Muscle layer of duodenum (tissue), 2 donors: Measurements from ENCODE around the gene GIMAP2.
"Not testable (repeated sequence)": the region's sequence is repeated elsewhere in the genome, so short reads cannot be mapped to it uniquely, and the experiment has no call there.

ENCODE experiments used
- H3K27ac ChIP-seq: one replicate; pipeline ENCODE4 v1.7.0; 2013; ENCODE audit warnings: mild to moderate bottlenecking, low read length
- H3K27me3 ChIP-seq: one replicate; pipeline ENCODE4 v1.7.0; 2013; ENCODE audit warnings: low read depth, mild to moderate bottlenecking, control low read depth, low read length
- H3K36me3 ChIP-seq, 2 donors: one replicate each; pipeline ENCODE4 v1.7.0; 2013; ENCODE audit warnings: low read length in 2 of 2, control low read depth in 1 of 2, mild to moderate bottlenecking in 1 of 2; ENCODE audit not compliant: insufficient read depth in 2 of 2, control insufficient read depth in 1 of 2
- H3K4me1 ChIP-seq, 2 donors: one replicate each; pipeline ENCODE4 v1.7.0; 2013; ENCODE audit warnings: low read length in 2 of 2, mild to moderate bottlenecking in 2 of 2, control low read depth in 1 of 2, moderate library complexity in 1 of 2; ENCODE audit not compliant: insufficient read depth in 2 of 2, control insufficient read depth in 1 of 2
- H3K4me3 ChIP-seq, 2 donors: one replicate each; pipeline ENCODE4 v1.7.0; 2013; ENCODE audit warnings: low read length in 2 of 2, low read depth in 1 of 2, mild to moderate bottlenecking in 1 of 2
- H3K9me3 ChIP-seq, 2 donors: one replicate each; pipeline ENCODE4 v1.7.0; 2013; ENCODE audit warnings: low read length in 2 of 2, control low read depth in 1 of 2, mild to moderate bottlenecking in 1 of 2; ENCODE audit not compliant: control insufficient read depth in 1 of 2
- donor health status: healthy.

Gene GIMAP2

DNA sequence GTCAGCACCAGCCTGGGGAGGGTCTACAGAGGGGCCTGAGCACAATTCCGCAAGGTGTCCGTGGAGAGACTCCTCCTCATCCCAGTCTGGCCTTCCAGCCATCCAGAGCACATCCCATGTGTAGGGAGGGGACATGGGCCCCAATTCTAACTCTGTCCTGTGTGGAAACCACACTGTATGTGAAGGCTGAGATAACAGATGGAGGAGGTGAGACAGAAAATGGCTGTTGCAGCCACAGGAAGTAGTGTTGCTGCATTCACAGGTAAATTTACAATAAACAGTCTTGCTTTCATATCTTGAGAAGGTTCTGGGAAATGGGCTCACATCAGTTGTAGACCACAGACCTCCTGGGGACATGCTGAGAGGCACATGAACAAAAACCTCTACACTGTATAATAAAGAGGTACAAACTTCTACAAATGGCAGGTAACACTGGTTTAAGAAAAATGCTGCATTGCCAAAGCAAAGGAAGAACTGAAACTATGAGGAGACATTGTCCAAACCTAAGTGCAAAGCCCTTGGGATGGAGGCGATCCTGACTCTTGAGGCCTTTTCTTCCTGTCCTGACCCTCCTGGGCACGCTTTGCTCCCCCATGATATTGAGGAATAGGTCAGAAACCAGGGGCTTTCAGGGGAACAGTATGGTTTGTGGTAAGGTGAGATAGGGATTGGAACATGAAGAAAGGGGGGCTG is 21.6 kb upstream of the GIMAP2 start:
- no peak overlapping the region for H3K27ac ChIP-seq

DNA sequence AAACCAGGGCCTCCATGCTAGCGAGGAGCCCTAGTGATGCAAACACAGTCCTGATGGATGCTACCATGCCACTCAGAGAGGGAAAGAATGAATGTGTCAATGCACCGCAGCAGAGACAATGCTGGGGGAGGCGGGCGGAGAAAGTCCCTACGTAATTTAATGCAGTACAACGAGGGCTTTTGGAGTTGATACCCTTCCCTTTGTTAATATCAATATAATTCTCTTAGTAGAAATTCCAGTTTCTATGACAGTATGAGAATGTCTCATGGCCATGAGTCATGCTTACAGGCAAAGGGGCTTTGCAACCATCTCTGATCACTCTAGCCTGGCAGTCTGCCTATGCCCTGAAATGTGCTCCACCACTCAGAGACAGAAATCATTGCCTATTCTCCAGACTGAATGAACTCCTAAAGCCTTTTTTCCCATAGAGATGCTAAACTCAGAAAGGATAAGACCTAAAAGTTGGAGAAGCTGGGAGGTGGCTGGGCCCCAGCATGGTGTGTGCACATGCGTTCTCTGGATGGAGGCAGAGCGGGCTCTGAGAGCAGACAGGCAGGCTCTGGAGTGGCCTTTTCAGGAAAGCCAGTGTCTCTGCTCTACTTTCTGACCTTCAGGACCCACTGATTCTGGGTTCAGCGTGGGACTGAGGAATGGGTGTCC is 20.3 kb upstream of the GIMAP2 start:
- no peaks in the 10 kb centered on the region for H3K4me1 ChIP-seq
- no peaks in the 10 kb centered on the region for H3K27me3 ChIP-seq
- H3K27ac ChIP-seq, result no peak overlapping the region
- no peaks in the 10 kb centered on the region for H3K9me3 ChIP-seq
- H3K36me3 ChIP-seq, result no peaks in the 10 kb centered on the region
- H3K4me3 ChIP-seq, result no peak overlapping the region

More for the DNA sequence above, 21.6 kb upstream of the GIMAP2 start:
- no peaks in the 10 kb centered on the region for H3K36me3 ChIP-seq
- no peaks in the 10 kb centered on the region for H3K9me3 ChIP-seq
- no peaks in the 10 kb centered on the region for H3K4me1 ChIP-seq
- no peak overlapping the region for H3K4me3 ChIP-seq
- no peaks in the 10 kb centered on the region for H3K27me3 ChIP-seq

DNA sequence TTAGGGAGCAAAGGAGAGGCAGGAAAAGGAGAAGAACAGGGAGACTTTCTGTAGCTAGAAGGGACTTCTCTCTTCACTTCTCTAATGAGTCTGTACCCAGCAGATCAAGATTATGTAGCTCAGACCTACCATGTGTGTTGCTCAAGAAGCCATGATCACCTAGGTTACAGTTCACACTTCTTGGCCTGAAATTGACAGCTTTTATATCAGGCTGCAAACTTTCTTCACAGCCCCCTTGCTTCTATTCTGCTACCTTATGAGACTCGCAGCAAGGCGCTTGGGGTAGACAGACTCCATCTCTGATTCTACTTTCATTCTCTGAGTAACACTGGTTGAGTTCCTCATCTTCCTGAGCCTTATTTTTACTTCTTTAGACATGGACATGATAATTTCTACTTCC is 19.6 kb upstream of the GIMAP2 start:
- no peak overlapping the region for H3K27ac ChIP-seq
- H3K4me3 ChIP-seq, result no peak overlapping the region
- no peaks in the 10 kb centered on the region for H3K27me3 ChIP-seq
- no peaks in the 10 kb centered on the region for H3K9me3 ChIP-seq
- no peaks in the 10 kb centered on the region for H3K36me3 ChIP-seq
- no peaks in the 10 kb centered on the region for H3K4me1 ChIP-seq

DNA sequence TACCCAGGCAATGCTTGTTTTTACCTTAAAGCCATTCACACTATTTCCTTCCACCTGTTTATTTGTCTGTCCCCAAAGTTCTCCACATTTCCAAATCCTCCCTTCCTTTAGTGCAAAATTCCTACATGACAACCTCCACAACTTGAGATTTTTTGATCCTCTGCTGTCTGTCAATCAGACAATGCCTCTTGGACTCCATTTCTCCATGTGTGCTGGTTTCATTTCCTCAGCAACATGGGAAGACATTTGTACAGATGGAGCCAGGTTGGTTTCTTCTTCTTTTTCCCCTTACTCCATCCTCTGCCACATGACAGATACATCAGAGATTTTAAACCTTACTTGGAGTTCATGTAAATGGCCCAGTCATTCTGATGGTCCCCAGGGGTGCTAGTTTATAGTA is 19.1 kb upstream of the GIMAP2 start:
- H3K4me1 ChIP-seq, result no peaks in the 10 kb centered on the region

DNA sequence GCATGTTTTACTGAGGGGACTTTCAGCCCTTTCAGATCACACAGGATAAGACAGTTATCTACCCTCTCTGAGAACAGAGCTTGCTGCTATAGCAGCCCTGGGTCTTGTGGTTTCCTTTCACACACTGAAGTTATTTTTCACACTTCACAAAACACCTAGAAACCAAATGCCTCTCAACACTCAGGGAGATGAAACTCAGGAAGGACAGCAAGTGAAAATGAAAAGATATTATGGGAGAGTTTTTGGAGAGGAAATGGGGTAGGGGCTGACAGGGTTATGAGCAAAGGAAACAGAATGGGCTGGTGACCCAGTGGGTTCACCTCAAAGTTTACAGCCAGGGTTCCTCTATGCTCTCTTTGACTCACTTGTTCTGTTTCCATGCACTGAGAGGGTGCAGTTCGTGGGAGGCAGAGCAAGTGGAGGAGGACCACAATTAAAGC is 17.0 kb upstream of the GIMAP2 start:
- Histone ChIP-seq H3K4me1 (no peaks in the 10 kb centered on the region), H3K36me3 (no peaks in the 10 kb centered on the region), H3K9me3 (no peaks in the 10 kb centered on the region), H3K27ac (no peak overlapping the region), H3K4me3 (no peak overlapping the region), H3K27me3 (no peaks in the 10 kb centered on the region)

More for the DNA sequence above, 19.1 kb upstream of the GIMAP2 start:
- Histone ChIP-seq H3K27ac (no peak overlapping the region), H3K4me3 (no peak overlapping the region), H3K36me3 (no peaks in the 10 kb centered on the region), H3K27me3 (no peaks in the 10 kb centered on the region), H3K9me3 (no peaks in the 10 kb centered on the region)

DNA sequence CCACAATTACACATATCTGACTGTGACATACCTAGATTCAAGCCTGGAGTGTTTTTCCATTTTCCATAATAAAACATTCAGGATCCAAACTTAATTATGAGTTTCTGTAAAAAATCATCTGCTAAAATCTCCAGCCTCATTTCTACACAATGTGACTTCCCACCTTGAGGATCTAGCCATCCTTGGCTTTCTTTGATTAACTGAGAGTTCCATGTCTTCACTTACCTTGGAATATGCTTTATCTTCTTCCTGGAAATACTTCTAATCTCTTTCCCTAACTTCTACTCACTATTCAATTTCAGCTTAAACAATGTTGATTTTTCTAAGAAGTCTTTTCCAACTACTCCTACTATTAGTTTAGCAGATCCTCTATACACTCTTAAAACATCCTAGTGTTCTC is 16.5 kb upstream of the GIMAP2 start:
- Histone ChIP-seq H3K4me1 (no peaks in the 10 kb centered on the region), H3K36me3 (no peaks in the 10 kb centered on the region), H3K27me3 (no peaks in the 10 kb centered on the region), H3K27ac (no peak overlapping the region), H3K4me3 (no peak overlapping the region), H3K9me3 (no peaks in the 10 kb centered on the region)

DNA sequence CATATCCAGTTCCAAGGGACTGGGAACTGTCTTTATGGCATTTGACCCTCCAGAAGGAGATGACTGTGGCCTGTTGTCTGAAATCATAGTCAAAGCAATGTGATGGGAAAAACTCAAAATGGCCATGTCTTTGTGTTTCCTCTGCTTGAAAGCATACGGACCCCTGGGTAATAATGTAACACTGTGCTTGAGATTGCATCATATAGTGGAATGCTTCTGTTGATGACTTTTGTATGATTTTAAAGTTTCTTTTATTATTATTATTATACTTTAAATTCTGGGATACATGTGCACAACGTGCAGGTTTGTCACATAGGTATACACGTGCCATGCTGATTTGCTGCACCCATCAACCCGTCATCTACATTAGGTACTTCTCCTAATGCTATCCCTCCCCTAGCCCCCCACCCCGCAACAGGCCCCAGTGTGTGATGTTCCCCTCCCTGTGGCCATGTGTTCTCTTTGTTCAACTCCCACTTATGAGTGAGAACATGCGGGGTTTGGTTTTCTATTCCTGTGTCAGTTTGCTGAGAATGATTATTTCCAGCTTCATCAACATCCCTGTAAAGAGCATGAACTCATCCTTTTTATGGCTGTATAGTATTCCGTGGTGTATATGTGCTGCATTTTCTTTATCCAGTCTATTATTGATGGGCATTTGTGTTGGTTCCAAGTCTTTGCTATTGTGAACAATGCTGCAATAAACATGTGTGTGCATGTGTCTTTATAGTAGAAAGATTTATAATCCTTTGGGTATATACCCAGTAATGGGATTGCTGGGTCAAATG is 13.5 kb upstream of the GIMAP2 start:
- not testable (repeated sequence) for H3K27me3 ChIP-seq, H3K9me3 ChIP-seq, H3K36me3 ChIP-seq, H3K27ac ChIP-seq, H3K4me1 ChIP-seq, H3K4me3 ChIP-seq

DNA sequence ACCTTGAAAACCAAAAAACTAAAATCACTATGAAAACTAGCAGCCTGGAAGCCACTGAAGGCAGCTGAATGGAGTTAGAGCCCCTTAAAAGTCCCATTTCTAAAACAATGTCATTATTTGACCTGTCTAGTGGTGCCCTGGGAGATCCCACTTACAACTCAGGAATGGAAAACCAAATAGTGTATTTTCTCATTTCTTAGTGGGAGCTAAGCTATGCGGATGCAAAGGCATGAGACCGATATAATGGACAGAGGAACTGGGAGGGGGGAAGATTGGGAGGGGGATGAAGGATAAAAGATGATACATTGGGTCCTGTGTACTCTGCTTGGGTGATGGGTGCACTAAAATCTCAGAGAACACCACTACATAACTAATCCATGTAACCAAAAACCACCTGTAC is 9.8 kb upstream of the GIMAP2 start:
- Histone ChIP-seq H3K9me3 (no peaks in the 10 kb centered on the region), H3K4me3 (no peak overlapping the region), H3K36me3 (no peaks in the 10 kb centered on the region), H3K27me3 (no peaks in the 10 kb centered on the region), H3K4me1 (peaks cover 0 to 5% of the 10 kb centered on the region in 2 donors), H3K27ac (no peak overlapping the region)

DNA sequence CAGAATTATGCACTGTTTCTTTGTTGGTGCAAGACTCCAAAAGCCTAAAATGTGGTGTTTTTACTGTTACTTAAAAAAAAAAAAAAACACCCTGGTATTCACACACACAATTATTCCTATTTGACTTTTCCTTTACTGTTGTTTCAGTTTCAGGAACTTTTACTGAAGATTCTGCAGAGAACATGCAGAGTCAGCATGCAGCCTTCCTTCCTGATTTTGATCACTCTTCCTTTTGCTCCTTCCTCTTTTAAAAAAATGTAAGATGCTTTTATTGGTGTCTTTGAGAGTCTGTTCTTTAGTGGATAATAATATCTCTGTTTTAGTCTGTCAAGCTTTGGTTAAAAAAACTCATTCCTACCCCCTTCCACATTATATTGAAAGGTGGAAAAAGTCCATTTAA is 9.2 kb upstream of the GIMAP2 start:
- not testable (repeated sequence) for H3K4me3 ChIP-seq, H3K4me1 ChIP-seq, H3K27ac ChIP-seq, H3K27me3 ChIP-seq, H3K9me3 ChIP-seq, H3K36me3 ChIP-seq

DNA sequence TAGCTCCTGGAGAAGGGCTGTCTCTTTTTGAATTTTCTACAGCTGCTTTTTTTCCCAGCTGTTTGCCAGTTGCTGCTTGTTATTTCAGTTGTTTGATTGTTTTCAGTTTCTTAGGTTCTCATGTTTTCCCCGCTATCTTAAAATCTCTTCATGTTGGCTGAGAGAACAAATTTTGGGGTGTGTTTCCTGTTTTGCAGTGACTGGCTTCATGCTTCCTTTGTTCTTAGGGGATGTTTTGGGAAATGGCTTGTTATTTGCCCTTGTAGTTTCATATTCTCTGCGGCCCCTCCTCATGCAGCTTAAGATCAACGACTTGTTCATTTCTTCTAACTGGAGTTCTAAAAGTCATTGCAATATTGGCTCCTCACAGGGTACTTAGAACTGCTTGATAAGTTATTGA is 8.7 kb upstream of the GIMAP2 start:
- H3K27ac ChIP-seq, H3K4me3 ChIP-seq, H3K9me3 ChIP-seq, H3K4me1 ChIP-seq, H3K36me3 ChIP-seq, H3K27me3 ChIP-seq: not testable (repeated sequence)

DNA sequence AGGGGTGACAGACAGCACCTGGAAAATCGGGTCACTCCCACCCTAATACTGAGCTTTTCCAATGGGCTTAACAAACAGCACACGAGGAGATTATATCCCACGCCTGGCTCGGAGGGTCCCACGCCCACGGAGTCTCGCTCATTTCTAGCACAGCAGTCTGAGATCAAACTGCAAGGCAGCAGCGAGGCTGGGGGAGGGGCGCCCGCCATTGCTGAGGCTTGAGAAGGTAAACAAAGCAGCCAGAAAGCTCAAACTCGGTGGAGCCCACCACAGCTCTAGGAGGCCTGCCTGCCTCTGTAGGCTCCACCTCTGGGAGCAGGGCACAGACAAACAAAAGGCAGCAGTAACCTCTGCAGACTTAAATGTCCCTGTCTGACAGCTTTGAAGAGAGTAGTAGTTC is 6.9 kb upstream of the GIMAP2 start:
- not testable (repeated sequence) for H3K36me3 ChIP-seq, H3K4me1 ChIP-seq, H3K9me3 ChIP-seq, H3K27ac ChIP-seq, H3K4me3 ChIP-seq, H3K27me3 ChIP-seq
